Measurements from ENCODE around the gene LTBP1.

Gene LTBP1

DNA sequence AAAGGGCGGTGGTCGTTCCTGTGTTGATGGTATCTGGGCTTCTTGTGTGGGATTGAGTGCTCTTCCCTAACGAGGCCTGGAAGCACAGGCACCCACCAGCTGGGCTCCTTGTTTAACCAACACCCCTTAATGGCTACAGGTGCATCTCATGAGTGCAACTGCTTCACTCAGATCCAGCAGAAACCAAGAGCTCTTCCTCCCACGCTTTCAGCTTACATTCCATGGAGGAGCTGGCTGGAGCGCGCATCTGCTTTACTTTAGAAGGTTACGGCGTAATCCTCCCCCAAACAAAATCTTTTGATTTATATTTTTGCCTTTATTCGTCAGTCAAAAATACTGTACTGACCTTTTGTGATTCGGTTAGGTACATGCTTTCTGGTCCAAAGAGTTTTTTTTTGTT, 174.7 kb downstream of the LTBP1 start:
- no peak for DNase-seq

DNA sequence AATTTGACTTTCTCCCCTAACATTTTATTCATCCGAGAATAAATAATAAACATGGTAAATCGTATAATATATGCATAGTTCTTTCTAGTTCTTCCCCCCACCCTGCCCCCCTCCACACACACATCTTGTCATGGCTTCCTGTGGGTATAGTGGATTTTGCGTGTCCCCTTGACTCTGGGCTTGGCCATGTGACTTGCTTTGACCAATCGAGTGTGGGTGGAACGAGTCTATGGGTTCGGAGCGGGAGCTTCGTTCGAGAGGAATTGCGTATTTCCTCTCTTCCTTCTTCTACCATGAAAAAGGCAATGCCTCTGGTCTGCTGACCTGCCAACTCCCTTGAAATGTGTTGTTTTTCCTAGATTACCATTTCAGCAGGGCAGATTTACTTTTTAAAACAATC, 175.2 kb downstream of the LTBP1 start:
- DNase-seq, result no peak

DNA sequence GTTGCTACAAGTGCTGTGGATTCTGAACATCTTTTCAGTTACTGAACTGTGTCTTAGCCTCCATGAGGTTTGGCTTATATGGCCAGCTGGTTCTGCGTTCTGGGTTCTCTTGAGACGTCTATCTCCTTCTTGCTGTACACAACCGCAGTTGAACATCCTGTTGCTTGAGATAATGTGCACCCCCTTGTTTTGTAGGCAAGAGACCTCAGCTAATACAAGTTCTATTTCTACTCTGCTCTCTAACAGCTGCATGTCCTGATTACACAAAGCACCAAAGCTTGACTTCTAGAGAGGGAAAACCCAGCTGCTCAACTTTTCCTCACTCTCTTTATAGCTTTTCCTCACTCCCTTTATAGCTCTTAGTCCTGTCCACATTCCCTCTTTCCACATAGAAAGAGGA, 176.0 kb downstream of the LTBP1 start:
- DNase-seq, result no peak

DNA sequence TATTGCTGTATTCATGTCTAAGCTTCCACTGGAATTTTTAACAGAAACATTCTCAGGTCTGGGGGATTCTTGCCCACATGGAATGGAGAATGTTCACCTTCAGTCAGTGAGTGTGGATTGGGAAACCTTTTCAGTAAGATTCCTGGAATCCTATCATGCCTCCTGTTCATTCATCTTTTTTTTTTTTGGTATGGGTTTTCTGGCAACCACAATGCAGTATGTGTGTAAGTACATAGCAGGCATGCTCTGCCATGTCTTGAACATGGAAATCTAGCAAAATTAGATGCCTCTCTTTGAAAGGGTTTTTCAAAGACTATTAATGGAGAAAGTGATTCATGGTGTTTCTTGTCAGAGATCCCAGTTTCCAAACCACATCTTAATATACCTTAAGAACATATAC, 176.5 kb downstream of the LTBP1 start:
- no peak for DNase-seq

DNA sequence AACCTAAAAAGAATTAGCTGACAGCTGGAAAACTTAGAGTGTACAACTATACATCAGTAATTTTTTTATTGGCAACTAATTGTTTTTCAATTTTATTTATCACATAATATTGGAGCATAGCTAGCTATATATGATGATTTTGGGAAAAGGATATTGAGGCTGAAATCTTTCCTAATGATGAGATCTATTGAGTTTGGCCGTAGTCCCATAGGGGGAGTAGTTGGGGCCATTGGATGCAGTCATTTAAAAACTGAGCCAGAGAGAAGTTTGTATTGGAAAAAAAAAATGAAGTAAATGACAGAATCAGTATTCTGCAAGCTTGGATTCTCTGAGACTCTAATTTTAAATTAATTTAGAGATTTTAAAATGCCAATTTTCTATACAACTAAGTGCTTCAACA, 179.8 kb downstream of the LTBP1 start:
- DNase-seq, result no peak

DNA sequence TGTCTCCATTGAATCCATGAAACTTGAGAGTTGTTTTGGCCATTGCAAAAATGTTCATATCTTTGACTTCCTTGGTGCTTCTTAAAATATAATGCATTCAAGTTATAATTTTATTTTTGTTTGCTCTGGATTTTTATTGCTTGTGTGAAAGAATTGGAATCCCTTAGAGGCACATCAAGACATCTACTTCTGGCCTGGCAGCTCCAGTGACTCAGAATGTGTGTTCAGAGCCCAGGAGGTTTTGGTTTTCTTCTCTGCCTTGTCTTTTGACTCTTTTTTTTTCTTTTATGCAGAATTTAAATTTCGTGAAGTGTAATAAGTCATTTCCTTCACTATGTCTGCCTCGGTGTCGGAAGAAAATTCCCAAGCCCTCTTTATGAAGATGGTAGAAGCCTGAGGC, 180.2 kb downstream of the LTBP1 start:
- DNase-seq, result no peak

DNA sequence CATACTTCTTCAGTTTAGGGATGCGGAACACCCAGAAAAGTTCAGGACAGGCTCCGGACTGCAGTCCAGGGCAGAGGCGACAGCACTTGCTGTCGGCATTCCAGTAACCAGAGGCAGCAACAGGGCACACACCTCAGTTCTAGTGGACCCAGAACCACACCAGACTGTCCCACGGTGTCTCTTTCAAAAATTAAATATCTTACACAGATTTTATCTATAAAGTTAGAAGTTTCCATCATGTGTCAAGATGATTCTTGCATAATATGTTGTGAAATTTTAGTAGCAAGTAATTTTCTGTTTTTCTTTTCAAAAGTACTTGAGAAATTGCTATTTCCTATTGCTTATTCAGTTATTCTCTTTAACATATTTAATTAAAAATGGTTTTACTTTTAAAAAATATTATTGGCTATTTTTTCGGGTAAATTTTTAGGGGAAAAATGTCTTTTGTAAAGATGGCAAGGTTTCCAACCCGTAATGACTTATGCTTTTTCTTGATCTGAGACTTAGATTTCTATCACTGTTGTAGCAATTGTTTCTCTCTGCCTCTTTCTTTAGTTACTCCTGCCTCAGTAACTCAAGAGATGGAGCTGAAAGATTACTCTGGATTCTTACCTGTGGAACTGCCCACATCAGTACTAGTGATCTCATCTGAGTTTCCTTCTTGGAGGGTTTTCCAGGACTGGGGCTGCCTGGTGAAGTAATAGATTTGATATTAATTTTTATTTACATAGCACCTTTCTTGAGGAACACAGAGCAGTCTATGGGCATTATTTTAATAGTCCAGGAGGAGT, 182.7 kb downstream of the LTBP1 start:
- DNase-seq, result no peak

DNA sequence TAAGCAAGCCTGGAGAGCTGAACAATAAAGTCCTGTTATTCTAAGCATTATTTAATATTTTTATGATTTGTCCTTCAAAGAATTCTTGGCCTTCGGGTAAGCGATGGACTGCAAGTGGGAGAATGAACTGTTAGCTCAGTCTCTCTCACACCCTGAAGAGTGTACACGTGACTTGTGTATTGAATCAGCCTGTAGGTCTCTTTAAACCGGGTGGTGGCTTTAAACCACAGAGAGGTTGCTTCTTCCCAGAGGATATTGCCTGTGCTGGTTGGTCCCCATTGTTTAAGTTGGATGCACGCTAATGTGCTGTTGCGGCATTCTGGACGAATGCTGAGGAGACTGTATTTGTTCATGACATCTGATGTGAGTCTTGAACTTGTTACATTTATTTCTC, 183.3 kb downstream of the LTBP1 start:
- no peak for DNase-seq

DNA sequence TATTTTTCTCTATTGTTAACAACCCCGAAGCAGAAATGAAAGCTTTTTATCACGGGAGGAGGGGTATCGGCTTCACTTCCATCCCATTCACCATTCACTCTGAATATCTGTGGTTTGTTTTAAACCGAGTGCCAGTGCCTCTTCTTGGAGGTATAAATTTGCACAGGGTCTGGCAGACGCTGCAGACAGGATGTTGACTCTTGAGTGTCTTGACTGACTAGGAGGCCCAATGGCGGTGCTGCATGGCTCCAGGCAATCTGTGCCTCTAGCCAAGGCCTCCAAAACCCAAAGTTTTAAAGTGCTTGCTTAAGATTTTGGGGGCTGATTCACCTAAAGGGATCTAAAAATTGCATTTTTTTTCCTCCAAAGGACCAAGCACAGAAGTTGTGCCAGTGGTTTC, 183.8 kb downstream of the LTBP1 start:
- DNase-seq, result no peak

DNA sequence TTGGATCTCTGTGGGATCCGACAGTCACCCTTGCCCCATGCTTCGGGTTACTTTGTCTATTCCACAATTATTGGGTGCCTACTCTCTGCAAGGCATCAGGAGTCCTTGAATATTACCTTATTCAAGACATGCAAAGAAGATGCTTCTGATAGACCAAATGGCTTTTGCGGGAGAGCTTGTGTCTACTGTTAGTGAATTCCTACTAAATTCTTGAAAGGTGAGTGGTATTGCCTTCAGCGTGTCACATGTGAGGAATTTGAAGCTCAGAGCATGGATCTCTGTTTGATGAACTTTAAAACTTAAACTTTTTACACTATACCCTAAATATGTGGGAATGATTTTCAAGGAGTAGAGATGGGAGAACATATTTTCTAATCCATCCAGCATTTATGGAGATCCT, 184.4 kb downstream of the LTBP1 start:
- DNase-seq, result no peak

DNA sequence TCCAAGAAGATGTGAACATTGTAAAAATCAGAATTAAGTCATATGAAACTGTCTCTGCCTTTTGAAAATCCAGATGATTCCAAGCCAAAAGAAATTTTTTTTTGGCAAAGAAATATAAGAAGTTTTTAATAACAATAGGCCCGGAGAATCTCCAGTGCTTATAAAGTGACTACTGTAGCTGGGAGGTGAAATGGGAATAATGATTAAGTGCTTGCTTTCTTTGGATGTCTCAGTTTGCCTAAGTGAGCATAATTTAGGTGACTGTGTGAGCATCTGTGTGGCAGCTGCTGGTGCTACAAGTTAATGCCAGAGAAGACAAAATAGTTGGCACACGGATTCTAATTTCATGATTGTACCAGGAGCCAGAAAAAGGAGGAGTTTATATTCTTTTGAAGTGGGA, 185.0 kb downstream of the LTBP1 start:
- DNase-seq, result no peak

DNA sequence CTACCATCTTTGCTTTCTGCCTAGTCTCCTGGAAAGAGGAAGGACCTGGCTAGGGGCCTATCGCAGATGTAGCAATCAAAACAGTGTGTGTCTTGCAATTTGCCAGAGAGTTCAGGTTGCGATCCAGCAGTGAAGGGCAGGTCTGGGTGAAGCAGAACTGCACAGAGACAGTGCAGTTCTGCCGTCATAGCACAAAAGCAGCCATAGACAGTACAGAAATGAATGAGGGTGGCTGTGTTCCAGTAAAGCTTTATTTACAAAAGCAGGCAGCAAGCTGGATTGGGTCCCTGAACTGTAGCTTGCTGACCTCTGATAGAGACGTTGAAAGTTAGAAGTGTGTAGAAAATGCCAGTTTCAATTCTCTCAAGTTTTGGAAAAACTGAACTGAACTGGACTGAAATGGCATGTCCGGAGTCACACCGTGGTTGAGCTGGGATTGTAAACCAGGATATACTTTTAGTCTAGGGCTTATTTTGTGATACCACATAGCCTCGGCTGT, 186.8 kb downstream of the LTBP1 start:
- DNase-seq, result no peak

DNA sequence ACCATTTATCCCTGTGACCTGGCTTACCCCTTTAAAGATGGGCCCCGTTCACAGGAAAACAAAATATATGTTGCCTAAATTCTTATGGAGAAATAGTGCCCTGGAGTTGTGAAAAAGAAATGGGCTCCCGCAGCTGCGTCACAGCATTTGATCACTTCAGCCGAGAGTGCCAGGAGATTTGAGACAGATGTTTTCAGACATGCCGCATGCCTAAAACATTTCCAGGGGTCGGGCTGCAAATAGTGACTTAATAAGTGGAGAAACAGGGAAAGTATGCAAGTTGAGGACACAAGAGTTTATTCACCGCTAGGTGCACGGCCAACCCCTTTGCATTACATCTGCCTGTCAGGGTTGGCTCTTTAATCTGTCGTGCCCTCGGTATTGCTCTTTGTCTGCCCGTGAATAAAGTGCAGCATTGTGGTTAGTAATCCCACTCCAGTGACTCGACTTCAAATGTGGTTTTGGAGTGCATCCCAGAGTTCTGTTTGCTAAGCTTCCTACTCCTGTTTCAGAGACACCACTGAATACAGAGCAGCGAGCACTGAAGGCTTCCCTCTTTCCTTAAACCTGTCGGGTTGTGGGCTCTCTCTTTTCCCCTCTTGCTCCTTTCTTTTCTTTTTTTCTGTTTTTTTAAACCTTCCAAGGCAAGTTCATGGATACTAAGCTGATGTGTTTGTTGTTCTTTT, 187.5 kb downstream of the LTBP1 start:
- DNase-seq, result no peak

DNA sequence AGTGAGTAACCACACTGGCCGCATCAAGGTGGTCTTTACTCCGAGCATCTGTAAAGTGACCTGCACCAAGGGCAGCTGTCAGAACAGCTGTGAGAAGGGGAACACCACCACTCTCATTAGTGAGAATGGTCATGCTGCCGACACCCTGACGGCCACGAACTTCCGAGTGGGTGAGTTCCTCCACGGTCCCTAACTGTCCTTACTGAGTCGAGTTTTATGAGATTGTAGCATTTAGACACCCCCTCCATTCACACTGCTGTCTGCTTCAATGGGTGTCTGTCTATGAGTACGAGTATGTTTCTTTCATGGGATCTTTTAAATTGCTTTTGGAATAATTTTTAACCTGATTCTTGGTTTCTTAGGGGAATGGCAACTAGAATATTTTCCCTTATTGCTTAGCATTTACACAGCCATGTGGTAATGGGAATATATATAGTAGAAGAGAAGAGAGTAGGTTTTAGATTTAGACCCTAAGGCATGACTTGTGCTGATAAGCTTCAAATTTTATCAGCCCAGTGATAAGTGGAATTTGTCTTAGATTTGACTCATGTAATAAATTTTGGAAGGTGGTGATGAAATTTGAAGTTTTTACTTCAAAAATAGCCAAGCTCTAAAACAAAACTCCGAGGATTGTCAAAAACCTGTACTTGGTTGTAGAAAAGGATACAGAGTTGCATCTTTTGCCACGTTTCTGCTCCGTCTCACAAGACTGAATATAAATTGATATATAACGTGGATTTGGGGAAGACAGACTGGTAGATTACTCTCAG, 188.2 kb downstream of the LTBP1 start:
- DNase-seq, result no peak

DNA sequence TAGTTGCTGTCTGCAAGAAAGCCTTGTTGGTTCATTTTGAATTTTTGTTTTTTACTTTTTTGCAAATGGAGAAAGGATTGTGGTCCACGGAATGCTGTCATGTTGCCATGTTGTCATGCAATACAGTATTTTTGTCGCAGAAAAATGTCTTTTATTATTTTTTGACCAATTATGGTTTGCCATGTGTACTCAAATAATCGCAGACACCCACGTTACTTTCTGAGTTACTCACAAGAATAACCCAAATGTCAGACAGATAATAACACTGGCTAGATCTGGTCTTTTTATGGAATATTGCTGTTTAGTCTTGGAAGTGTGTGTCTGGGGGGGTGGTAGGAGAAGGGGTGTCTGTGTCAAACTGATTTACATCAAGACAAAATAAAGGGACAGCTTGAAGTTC, 188.9 kb downstream of the LTBP1 start:
- DNase-seq, result no peak

DNA sequence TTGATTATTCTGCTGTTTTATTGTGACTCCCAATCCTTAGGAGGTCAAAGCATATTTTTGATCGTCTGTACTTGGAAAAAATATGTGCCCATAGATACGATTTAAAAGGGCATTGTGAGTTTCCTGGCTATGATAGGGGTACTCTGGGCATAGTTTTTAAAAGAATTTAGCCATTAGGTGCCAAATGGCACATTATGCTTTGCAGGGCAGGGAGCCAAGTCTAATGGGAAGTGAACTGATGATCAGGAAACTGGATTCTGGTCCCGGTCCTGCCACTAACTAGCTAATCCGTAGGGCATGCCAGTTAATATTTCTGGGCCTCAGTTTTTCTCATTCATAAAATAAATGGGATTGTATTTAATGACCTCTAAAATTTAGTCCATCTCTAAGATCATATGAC, 189.3 kb downstream of the LTBP1 start:
- DNase-seq, result no peak

DNA sequence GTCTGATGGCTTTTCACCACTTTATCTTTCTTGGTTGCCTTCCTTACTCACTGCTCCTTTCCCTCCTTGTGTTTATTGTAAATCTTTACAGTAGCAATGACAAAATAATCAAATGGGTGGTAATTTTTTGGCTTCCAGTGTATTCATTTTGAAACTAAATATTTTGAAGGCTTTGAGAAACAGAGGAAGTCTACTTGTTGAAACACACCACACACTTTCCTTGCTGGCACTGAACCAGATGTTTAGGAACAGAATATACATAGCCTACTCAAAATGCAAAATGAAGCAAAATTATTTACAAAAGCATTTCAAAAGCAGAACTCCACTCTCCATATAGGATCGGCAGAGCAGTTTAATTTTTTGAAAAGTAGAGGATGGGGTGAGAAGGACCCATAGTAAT, 189.8 kb downstream of the LTBP1 start:
- no peak for DNase-seq

DNA sequence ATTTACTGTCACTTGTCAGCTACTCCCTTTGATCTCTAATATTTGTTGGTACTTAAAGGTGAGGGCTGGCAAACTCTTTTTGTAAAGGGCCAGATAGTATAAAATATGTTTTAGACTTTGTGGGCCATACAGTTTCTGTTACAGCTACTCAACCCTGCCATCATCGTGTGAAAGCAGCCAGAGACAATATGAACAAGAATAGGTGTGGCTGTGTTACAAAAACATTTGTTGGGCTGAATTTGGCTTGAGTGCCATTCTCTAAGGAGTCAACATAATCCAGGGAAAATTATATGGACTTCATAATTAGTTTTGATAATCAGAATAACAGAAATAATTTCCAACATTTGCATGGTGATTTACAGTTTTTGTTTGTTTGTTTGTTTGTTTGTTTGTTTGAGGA, 190.6 kb downstream of the LTBP1 start:
- no peak for DNase-seq

DNA sequence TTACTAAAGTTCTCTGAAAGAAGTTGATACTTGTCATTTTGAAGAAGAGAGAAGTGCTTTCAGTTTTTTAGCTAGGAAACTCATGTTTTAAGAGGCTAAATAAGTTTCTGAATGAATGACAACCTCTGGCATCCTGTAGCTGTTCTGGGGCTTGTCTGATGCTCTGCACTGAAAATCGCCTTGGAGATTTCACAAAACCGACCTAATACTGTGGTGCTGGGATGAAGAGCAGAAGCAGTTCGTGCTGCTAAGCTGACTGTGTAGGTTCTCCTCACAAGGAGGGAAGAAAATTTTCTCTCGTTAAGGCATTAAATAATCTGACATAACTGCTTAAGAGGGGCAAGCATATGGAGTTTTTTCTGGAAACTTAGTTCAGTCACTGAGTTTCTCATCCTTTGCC, 193.2 kb downstream of the LTBP1 start:
- DNase-seq, result no peak

DNA sequence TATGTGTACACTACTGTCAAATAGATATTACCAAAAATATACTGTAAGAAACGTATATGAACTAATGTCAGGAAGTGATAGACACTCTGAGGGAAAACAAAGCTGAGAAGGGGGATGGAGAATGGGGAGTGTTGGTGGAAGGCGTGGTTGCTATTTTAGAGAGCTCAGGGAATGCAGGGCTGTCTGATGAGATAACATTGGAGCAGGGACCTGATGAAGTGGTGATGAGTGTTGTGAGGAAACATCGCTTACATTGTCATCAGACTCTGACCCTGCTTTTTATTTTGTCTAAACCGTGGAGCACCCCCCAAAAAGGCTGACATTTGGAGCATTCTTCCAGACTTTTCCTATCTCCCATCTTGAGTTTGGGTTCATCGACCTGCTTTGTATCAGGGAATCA, 194.7 kb downstream of the LTBP1 start:
- DNase-seq, result no peak

DNA sequence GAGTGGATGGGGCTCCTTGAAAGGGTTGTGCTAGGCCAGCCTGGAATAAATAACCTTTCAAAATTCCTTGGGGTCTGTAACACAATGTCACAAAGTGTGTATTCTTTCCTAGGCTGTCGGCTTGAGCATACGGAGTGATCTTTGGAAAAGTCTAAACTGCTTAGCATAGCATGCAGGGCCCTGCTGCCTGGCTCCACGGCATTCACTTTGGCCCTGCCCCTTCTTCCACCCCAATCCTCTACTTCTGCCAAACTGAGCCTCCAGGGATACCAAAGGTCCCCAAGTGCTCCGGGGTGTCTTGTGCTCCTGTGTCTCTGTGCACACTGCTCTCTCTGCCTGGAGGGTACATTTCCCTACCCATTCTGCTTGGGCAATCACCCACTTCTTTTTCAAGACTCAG, 196.1 kb downstream of the LTBP1 start:
- DNase-seq, result no peak

DNA sequence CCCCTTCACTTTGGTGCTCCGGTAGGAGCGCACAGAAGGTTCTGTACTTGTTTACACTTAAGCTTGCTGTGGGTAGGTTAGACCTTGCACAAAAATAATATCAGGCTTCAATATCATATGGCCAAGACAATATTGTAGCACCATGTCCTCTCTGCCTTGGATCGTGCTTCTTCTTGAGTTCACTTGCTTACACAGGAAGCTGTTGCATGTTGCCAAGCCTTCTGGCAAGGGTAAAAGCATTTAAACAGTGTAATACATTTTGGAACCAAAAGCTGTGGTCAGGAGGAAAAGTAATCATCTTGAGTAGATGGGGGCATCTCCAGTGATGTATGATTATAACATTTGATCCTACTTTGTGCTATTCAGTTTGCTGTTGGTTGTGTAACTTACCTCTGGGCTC, 197.5 kb downstream of the LTBP1 start:
- no peak for DNase-seq

DNA sequence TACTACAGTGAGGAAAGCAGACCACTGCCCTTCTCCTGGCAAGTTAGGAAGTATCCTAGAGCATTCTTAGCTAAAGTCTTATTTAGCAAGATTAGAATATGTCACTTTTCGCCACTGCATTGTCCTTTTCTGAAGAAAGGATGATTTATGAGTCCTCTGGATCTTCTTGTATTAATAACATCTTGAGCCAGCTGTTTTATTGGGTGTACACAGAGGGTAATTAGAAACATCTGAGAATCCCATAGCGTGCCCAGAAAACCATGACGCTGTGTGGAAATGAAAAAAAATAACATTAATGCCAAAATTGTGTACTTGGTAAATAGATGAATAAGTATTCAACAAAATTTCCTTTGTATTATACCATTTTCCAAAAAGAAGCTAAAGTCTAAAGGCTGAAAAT, 198.7 kb downstream of the LTBP1 start:
- DNase-seq, result no peak

DNA sequence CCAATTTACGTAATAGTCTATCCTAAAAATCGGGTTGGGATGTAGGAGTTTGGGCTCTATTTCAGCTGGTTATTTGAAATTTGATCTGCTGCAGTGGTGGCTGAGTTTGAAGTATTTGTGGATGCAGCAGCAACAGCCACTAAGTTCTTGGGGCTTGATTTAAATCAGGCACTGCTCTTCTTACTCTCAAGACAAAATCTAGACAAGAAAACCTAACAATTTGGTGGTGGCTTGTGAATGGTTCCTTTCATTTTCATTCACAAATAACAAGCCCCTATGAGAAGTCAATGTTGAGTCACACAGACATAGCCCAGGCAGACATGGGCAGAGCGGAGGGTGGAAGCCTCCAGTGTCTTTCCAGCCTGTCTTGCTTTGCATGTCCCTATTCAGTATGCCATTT, 199.3 kb downstream of the LTBP1 start:
- DNase-seq, result no peak

Measured in CD4-positive, alpha-beta T cell treated with Interleukin-17A for 1 hour (primary cell).